OCI-LY7 (cell line): ENCODE results near the gene SNX24.

ENCODE experiments used
- EZH2phosphoT487 ChIP-seq: fragments of 200-600 bp; sonication (generic); IDR thresholded peaks from 2 replicates; pipeline ENCODE4 v1.6.1; 2018; ENCODE audit warnings: low read depth, borderline replicate concordance, mild to moderate bottlenecking, mixed run types, antibody characterized with exemption, low read length, moderate library complexity, mixed read lengths
- TF ChIP-seq, protein P1 (sequence below): fragments of 200-600 bp; sonication (generic); conservative IDR thresholded peaks from 2 replicates; pipeline ENCODE4 v1.5.1; 2014; ENCODE audit warnings: mild to moderate bottlenecking, antibody characterized with exemption, low read length, moderate library complexity, mixed read lengths

DNA sequence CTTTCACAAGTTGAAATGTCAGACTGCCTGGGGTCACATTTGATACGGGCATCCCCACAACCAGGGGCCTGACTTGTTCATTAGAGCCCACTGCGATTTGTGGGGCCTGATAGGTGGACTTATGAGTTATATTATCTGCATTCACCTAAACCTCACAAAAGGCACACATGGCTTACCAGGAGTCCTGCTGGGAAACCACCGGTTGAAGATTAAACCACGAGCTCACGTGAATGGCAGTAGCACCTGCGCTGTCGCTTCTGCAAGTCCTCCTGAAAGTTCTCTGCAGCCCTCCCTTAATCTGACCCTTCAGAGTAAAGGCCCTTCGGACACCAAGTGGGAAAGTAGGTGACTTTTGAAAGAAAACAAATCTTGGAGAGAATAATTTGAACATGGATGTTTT, 122.2 kb downstream of the SNX24 start:
- TF ChIP-seq, protein P1, sequence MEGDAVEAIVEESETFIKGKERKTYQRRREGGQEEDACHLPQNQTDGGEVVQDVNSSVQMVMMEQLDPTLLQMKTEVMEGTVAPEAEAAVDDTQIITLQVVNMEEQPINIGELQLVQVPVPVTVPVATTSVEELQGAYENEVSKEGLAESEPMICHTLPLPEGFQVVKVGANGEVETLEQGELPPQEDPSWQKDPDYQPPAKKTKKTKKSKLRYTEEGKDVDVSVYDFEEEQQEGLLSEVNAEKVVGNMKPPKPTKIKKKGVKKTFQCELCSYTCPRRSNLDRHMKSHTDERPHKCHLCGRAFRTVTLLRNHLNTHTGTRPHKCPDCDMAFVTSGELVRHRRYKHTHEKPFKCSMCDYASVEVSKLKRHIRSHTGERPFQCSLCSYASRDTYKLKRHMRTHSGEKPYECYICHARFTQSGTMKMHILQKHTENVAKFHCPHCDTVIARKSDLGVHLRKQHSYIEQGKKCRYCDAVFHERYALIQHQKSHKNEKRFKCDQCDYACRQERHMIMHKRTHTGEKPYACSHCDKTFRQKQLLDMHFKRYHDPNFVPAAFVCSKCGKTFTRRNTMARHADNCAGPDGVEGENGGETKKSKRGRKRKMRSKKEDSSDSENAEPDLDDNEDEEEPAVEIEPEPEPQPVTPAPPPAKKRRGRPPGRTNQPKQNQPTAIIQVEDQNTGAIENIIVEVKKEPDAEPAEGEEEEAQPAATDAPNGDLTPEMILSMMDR = no peak
- no peak for TF ChIP-seq EZH2phosphoT487
